ENCODE results near the gene LDB2.

GRCh38 chr4:16818005-16818404 is 80.4 kb downstream of the LDB2 start:
- no peak for TF ChIP-seq POLR2A (IDR thresholded peaks at IDR 0.05; ENCODE audit: low read length)
- no peak for TF ChIP-seq GATA1 (IDR thresholded peaks at IDR 0.05; ENCODE audit: low read depth, low read length)

Measured in erythroblast (primary cell).